GM12892 (cell line): ENCODE results near the gene CAGE1.
"Not testable (repeated sequence)": the region's sequence is repeated elsewhere in the genome, so short reads cannot be mapped to it uniquely, and the experiment has no call there.

Experiments used
- DNase-seq: peaks from one replicate; pipeline ENCODE4 v3.0.0; 2011; ENCODE audit not compliant: insufficient read length
- FAIRE-seq: peaks from 2 replicates; lab custom pipeline; 2011; peaks lifted over from hg19 to GRCh38; lab: Jason Lieb, UNC
- POLR2A ChIP-seq: IDR thresholded peaks from 2 replicates; pipeline ENCODE4 v1.6.1; 2011; ENCODE audit warnings: low read depth, low read length, control low read depth
- POLR2AphosphoS5 ChIP-seq: IDR thresholded peaks from 2 replicates; pipeline ENCODE4 v1.6.1; 2011; ENCODE audit warnings: low read depth, low read length, control low read depth
- TAF1 ChIP-seq: IDR thresholded peaks from 2 replicates; pipeline ENCODE4 v1.6.1; 2011; ENCODE audit warnings: low read depth, mild to moderate bottlenecking, control low read depth, low read length, borderline replicate concordance

CAGE1 gene

GRCh38 chr6:7343546-7344475 lies 45.7 kb downstream of the CAGE1 start:
- no peak for DNase-seq
- no peak for FAIRE-seq
- TF ChIP-seq TAF1, result no peak

DNA sequence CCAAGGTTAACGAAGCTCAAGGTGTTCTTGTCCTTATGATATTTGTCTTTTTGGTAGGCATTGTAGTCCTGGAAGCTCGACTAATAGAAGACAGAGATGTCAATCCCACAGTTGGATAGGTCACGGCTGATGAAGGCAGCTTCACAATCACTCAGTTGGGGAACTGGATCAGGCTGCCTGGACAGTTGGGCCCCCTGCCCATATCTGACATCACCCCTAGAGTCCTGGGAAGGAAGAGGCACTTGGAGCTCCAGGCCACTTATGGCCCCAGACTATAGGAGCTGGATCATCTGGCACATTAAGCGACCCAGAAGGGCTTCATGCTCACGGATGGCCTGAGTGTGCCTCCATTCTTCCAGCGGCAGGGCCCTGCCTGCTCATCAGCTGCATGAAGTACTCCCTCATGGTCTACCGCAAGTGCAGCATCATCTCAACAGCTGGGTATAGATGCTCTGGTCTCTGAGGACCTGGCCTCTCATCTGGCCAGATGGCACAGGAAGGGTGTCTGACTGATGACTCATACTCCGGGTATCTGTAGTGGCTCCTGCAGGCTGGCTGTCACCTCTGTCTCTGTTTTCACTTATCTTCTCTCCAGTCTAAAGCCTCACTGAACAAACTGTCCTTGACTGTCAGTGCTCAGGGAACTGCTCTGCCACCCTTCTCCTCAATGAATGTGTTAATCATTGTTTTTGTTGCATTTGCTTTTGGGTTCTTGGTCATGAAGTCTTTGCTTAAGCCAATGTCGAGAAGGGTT lies 47.4 kb downstream of the CAGE1 start:
- FAIRE-seq (no peak), DNase-seq (no peak)
- TF ChIP-seq POLR2A, result no peak
- no peak for TF ChIP-seq TAF1

DNA sequence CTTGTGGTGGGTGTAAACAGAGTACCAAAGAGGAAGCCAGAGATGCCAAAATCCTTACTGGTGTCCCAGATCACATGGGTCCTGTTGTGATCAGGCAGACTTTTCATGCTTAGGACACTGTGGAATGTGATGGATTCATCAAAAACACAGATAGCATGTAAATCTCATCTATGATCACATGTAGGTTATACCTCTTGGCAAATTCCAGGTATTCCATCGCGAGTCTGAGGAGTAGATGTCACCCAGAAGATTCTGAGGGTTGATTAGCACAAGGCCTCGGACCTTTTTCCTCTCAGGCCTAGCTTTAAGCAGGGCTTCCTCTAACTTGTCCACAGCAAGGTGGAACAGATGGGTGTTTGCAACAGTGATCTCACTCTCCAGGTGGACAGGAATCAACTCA lies 48.3 kb downstream of the CAGE1 start:
- TF ChIP-seq POLR2A, result no peak
- no peak for TF ChIP-seq TAF1
- TF ChIP-seq POLR2AphosphoS5, result no peak
- DNase-seq, result no peak
- FAIRE-seq, result no peak

- FAIRE-seq, result peak; percentile 36
- DNase-seq, result not testable (repeated sequence)
Measured at GRCh38 chr6:7339007-7339732, 50.4 kb downstream of the CAGE1 start.

GRCh38 chr6:7338031-7338430 lies 51.5 kb downstream of the CAGE1 start:
- DNase-seq, result no peak
- no peak for TF ChIP-seq TAF1
- no peak for TF ChIP-seq POLR2A
- TF ChIP-seq POLR2AphosphoS5, result no peak
- no peak for FAIRE-seq

- DNase-seq (no peak), FAIRE-seq (no peak)
- TF ChIP-seq TAF1 (no peak), POLR2A (no peak), POLR2AphosphoS5 (no peak)
Measured at GRCh38 chr6:7335519-7335918, 54.0 kb downstream of the CAGE1 start.

DNA sequence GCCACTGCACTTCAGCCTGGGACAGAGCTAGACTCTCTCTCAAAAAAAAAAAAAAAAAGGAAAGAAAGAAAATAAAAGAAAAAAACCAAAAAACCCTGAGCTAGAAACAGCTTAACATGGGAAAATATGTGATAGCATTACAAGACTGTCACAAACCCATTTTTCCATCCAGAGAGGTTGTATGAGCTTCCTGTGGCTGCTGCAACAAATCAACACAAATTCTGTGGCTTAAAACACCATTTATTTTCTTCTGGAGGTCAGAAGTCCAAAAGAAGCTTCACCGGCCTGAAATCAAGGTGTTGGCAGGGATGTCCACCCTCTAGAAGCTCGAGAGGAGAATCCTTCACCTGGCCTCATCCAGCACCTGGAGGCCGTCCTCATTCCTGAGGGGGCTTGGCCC lies 54.9 kb downstream of the CAGE1 start:
- DNase-seq (no peak), FAIRE-seq (no peak)
- TF ChIP-seq POLR2A (no peak), POLR2AphosphoS5 (no peak), TAF1 (no peak)

DNA sequence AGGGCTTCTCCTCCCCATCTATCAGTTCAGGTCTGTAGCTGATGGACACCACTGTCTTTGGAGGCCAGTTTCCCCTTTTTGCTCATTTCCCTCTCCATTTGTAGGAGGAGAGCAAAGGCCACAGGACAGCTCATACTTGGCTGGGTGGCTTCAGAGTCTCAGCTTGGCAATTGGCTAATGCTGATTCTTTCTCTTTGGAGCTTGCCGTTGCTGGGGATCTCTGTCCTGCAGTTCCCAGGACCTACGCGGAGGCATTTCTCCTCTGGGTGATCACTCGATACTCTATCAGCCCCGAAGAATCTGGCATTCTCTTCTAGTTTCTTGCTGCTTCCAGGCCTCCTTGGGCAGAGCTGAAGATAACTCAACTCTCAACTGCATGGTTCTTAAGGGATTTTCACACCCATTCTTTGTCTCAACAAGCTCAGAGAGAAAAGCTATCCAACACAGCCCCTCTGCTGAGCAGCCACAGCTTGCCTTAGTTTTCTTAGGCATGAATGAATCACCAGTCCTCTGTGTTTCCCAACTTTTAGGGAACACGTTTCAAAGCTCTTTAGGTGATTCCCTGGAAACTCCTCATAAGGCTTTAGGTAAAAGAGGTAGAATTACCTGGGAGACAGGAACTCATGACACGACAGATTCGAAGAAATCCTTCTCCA lies 57.3 kb downstream of the CAGE1 start:
- FAIRE-seq, result no peak
- DNase-seq, result no peak
- no peak for TF ChIP-seq TAF1
- TF ChIP-seq POLR2AphosphoS5, result no peak
- TF ChIP-seq POLR2A, result no peak

GRCh38 chr6:7331452-7331851 lies 58.1 kb downstream of the CAGE1 start:
- TF ChIP-seq TAF1, result no peak
- DNase-seq (no peak), FAIRE-seq (no peak)

GRCh38 chr6:7328243-7328642 lies 61.3 kb downstream of the CAGE1 start:
- TF ChIP-seq POLR2A (no peak), TAF1 (no peak), POLR2AphosphoS5 (no peak)
- FAIRE-seq, result no peak
- no peak for DNase-seq

GRCh38 chr6:7325750-7326149 lies 63.8 kb downstream of the CAGE1 start:
- TF ChIP-seq POLR2AphosphoS5, result no peak
- TF ChIP-seq TAF1, result no peak
- TF ChIP-seq POLR2A, result no peak
- no peak for FAIRE-seq
- DNase-seq, result no peak

- no peak for DNase-seq
- TF ChIP-seq POLR2A, result no peak
- TF ChIP-seq POLR2AphosphoS5, result no peak
- FAIRE-seq, result peak; percentile 44
Measured at GRCh38 chr6:7324520-7324919, 65.0 kb downstream of the CAGE1 start.
